Loucy (cell line): Measurements from ENCODE around the gene ARHGAP15.

Experiments used
- H2AFZ ChIP-seq: fragments of 200-600 bp; sonication (generic); 2 replicates; pipeline ENCODE4 v1.6.0; 2016; ENCODE audit warnings: antibody characterized with exemption, mild to moderate bottlenecking, low read length, moderate library complexity
- H3F3A ChIP-seq: fragments of 200-600 bp; 2 replicates; pipeline ENCODE4 v1.6.0; 2016; ENCODE audit warnings: antibody characterized with exemption, low read depth, mild to moderate bottlenecking
- H3K27me3 ChIP-seq: fragments of 200-600 bp; sonication (generic); 2 replicates; pipeline ENCODE4 v1.6.1; 2014; ENCODE audit warnings: low read length, mild to moderate bottlenecking; ENCODE audit not compliant: insufficient read depth, poor library complexity, severe bottlenecking
- H3K36me3 ChIP-seq: fragments of 200-600 bp; sonication (generic); 2 replicates; pipeline ENCODE4 v1.6.1; 2016; ENCODE audit warnings: low read length; ENCODE audit not compliant: insufficient read depth
- H3K4me1 ChIP-seq: fragments of 200-600 bp; sonication (generic); 2 replicates; pipeline ENCODE4 v1.5.1; 2014; ENCODE audit warnings: low read length, mild to moderate bottlenecking; ENCODE audit not compliant: insufficient read depth, poor library complexity, severe bottlenecking
- H3K4me2 ChIP-seq: fragments of 200-600 bp; sonication (generic); 2 replicates; pipeline ENCODE4 v1.6.0; 2014; ENCODE audit warnings: antibody characterized with exemption, low read length, low read depth, mild to moderate bottlenecking; ENCODE audit not compliant: poor library complexity, severe bottlenecking
- H3K4me3 ChIP-seq: fragments of 200-600 bp; sonication (generic); 2 replicates; pipeline ENCODE4 v1.5.1; 2014; ENCODE audit warnings: low read length, mild to moderate bottlenecking, mixed read lengths; ENCODE audit not compliant: poor library complexity, severe bottlenecking
- H3K79me2 ChIP-seq: fragments of 200-600 bp; sonication (generic); 2 replicates; pipeline ENCODE4 v1.6.1; 2014; ENCODE audit warnings: low read length; ENCODE audit not compliant: insufficient read depth
- H3K9ac ChIP-seq: fragments of 200-600 bp; sonication (generic); 2 replicates; pipeline ENCODE4 v1.6.0; 2014; ENCODE audit warnings: mild to moderate bottlenecking, low read depth, low read length, moderate library complexity; ENCODE audit not compliant: poor library complexity, severe bottlenecking
- H3K9me2 ChIP-seq: fragments of 200-600 bp; sonication (generic); replicated peaks from 2 replicates; pipeline ENCODE4 v1.6.1; 2016; ENCODE audit warnings: low read depth, low read length, mixed read lengths
- H3K9me3 ChIP-seq: fragments of 200-600 bp; sonication (generic); 2 replicates; pipeline ENCODE4 v1.6.1; 2014; ENCODE audit warnings: mild to moderate bottlenecking, antibody characterized with exemption, low read length, low read depth; ENCODE audit not compliant: insufficient read depth
- H4K20me1 ChIP-seq: fragments of 200-600 bp; sonication (generic); 2 replicates; pipeline ENCODE4 v1.6.0; 2014; ENCODE audit warnings: antibody characterized with exemption, low read length, mild to moderate bottlenecking; ENCODE audit not compliant: insufficient read depth, poor library complexity, severe bottlenecking
- CTCF ChIP-seq: fragments of 200-600 bp; sonication (generic); conservative IDR thresholded peaks from 2 replicates; pipeline ENCODE4 v1.5.1; 2014; ENCODE audit warnings: mild to moderate bottlenecking, antibody characterized with exemption, low read length
- EZH2phosphoT487 ChIP-seq: fragments of 200-600 bp; IDR thresholded peaks from 2 replicates; pipeline ENCODE4 v1.6.1; 2018; ENCODE audit warnings: antibody characterized with exemption, mild to moderate bottlenecking, moderate library complexity, borderline replicate concordance

The ARHGAP15 gene

DNA sequence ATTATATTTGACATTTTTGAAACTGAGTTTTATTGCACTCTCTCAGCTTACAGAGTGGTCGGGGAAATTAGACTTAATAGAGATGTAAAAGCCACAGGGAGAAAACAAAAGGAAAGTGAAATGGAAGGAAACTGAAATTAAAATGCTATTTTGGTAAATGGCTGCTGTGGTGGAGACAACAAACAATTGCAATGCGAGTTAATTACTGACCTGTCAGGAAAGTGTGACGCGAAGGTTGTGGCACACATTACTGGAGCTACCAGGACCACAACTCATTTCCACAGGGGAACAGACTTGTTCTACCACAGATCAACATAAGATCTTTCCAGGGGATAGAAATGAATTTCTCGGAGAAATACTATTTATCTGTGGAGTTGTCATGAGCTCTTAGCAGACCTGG, 19.5 kb downstream of the ARHGAP15 start:
- H3K9me3 ChIP-seq, result no peaks in the 10 kb centered on the region
- H2AFZ ChIP-seq, result no peak overlapping the region
- H3K9ac ChIP-seq, result no peak overlapping the region
- peaks cover 67% of the 10 kb centered on the region for H3K4me1 ChIP-seq
- H3K9me2 ChIP-seq, result no peaks in the 10 kb centered on the region
- H3K36me3 ChIP-seq, result no peaks in the 10 kb centered on the region
- no peaks in the 10 kb centered on the region for H3K27me3 ChIP-seq
- H3K4me3 ChIP-seq, result no peak overlapping the region
- H3K4me2 ChIP-seq, result peak overlapping the region; percentile 23
- peaks cover 98% of the 10 kb centered on the region for H3K79me2 ChIP-seq
- peaks cover 96% of the 10 kb centered on the region for H4K20me1 ChIP-seq
- H3F3A ChIP-seq, result no peaks in the 10 kb centered on the region
- TF ChIP-seq EZH2phosphoT487 (no peak), CTCF (no peak)

GRCh38 chr2:143150287-143150686, 21.1 kb downstream of the ARHGAP15 start:
- Histone ChIP-seq H4K20me1 (peaks cover 96% of the 10 kb centered on the region), H3K9ac (no peak overlapping the region), H3K9me2 (no peaks in the 10 kb centered on the region), H3K36me3 (0 out of 2 replicates have a peak, but pooled peaks cover 3% of the 10 kb centered on the region), H3F3A (no peaks in the 10 kb centered on the region), H3K27me3 (no peaks in the 10 kb centered on the region), H3K4me1 (peaks cover 61% of the 10 kb centered on the region), H3K79me2 (peaks cover 98% of the 10 kb centered on the region), H3K4me2 (peak overlapping the region; percentile 26), H3K4me3 (no peak overlapping the region), H2AFZ (no peak overlapping the region), H3K9me3 (no peaks in the 10 kb centered on the region)
- TF ChIP-seq CTCF (no peak), EZH2phosphoT487 (no peak)

GRCh38 chr2:143151111-143151752, 22.0 kb downstream of the ARHGAP15 start:
- H3K79me2 ChIP-seq, result peaks cover 98% of the 10 kb centered on the region
- TF ChIP-seq CTCF (no peak), EZH2phosphoT487 (no peak)
- H3K4me3 ChIP-seq, result no peak overlapping the region
- peaks cover 12% of the 10 kb centered on the region; the same call in 1 of the 2 replicates for H3K36me3 ChIP-seq
- H3K9ac ChIP-seq, result no peak overlapping the region
- H3F3A ChIP-seq, result no peaks in the 10 kb centered on the region
- no peaks in the 10 kb centered on the region for H3K9me2 ChIP-seq
- no peaks in the 10 kb centered on the region for H3K27me3 ChIP-seq
- H4K20me1 ChIP-seq, result peaks cover 95% of the 10 kb centered on the region
- no peak overlapping the region for H2AFZ ChIP-seq
- H3K4me1 ChIP-seq, result peaks cover 62% of the 10 kb centered on the region
- H3K4me2 ChIP-seq, result peak overlapping the region; percentile 13
- no peaks in the 10 kb centered on the region for H3K9me3 ChIP-seq
